GM19372 (cell line): ENCODE measurements around the gene ELMO1.

ENCODE experiments used
- ATAC-seq: cut with Tn5 transposase; IDR thresholded peaks from one replicate; pipeline ENCODE4 v1.9.1; 2021; ENCODE audit warnings: mild to moderate bottlenecking, low read depth, moderate library complexity; ENCODE audit not compliant: unreplicated experiment

The ELMO1 gene

GRCh38 chr7:37111459-37111858, 337.2 kb downstream of the ELMO1 start:
- no peak for ATAC-seq

GRCh38 chr7:37110660-37111424, 337.8 kb downstream of the ELMO1 start:
- ATAC-seq = no peak

- no peak for ATAC-seq
These were observed 338.8 kb downstream of the ELMO1 start for GRCh38 chr7:37109843-37110242.

- no peak for ATAC-seq
These were observed 339.5 kb downstream of the ELMO1 start for GRCh38 chr7:37109016-37109683.

- no peak for ATAC-seq
These were observed 340.0 kb downstream of the ELMO1 start for GRCh38 chr7:37108615-37109014.

- ATAC-seq = no peak
These were observed 341.5 kb downstream of the ELMO1 start for GRCh38 chr7:37107047-37107750.

GRCh38 chr7:37105762-37106161, 342.9 kb downstream of the ELMO1 start:
- no peak for ATAC-seq

GRCh38 chr7:37104822-37105518, 343.7 kb downstream of the ELMO1 start:
- no peak for ATAC-seq

- no peak for ATAC-seq
These were observed 346.0 kb downstream of the ELMO1 start for GRCh38 chr7:37102518-37103137.

- no peak for ATAC-seq
These were observed 347.8 kb downstream of the ELMO1 start for GRCh38 chr7:37100735-37101331.

- ATAC-seq = no peak
These were observed 349.9 kb downstream of the ELMO1 start for GRCh38 chr7:37098762-37099161.

- no peak for ATAC-seq
These were observed 350.7 kb downstream of the ELMO1 start for GRCh38 chr7:37097983-37098382.

- ATAC-seq = no peak
These were observed 351.4 kb downstream of the ELMO1 start for GRCh38 chr7:37097276-37097675.

- no peak for ATAC-seq
These were observed 352.3 kb downstream of the ELMO1 start for GRCh38 chr7:37096341-37096740.

GRCh38 chr7:37095122-37095521, 353.5 kb downstream of the ELMO1 start:
- ATAC-seq = no peak

GRCh38 chr7:37093257-37093656, 355.4 kb downstream of the ELMO1 start:
- no peak for ATAC-seq

GRCh38 chr7:37092548-37092947, 356.1 kb downstream of the ELMO1 start:
- no peak for ATAC-seq

GRCh38 chr7:37089972-37090371, 358.7 kb downstream of the ELMO1 start:
- ATAC-seq = no peak

GRCh38 chr7:37085600-37085999, 363.1 kb downstream of the ELMO1 start:
- no peak for ATAC-seq

GRCh38 chr7:37084303-37084702, 364.4 kb downstream of the ELMO1 start:
- no peak for ATAC-seq
